ENCODE results near the gene LZTS2. TPM values are rescaled to one million over a fixed set of nuclear protein-coding genes. Genes with fewer than 3 reads are reported as not detected.

LZTS2 gene
- polyA plus RNA-seq, 1 of the 3 experiments (the other 2 are of a cell fraction) = 50.6 TPM

GRCh38 chr10:101035314-101035713 is 35.7 kb downstream of the LZTS2 start (continued):
- TF ChIP-seq RFX5 (IDR thresholded peaks at IDR 0.05; ENCODE audit: low read length) = no peak
- no peak for TF ChIP-seq MEF2A (IDR thresholded peaks at IDR 0.05; ENCODE audit: borderline replicate concordance, low read depth)
- TF ChIP-seq MXI1 (IDR thresholded peaks at IDR 0.05; ENCODE audit: low read depth, low read length) = no peak
- TF ChIP-seq, protein P1, sequence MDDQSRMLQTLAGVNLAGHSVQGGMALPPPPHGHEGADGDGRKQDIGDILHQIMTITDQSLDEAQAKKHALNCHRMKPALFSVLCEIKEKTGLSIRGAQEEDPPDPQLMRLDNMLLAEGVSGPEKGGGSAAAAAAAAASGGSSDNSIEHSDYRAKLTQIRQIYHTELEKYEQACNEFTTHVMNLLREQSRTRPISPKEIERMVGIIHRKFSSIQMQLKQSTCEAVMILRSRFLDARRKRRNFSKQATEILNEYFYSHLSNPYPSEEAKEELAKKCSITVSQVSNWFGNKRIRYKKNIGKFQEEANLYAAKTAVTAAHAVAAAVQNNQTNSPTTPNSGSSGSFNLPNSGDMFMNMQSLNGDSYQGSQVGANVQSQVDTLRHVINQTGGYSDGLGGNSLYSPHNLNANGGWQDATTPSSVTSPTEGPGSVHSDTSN (IDR thresholded peaks at IDR 0.05) = no peak
- TF ChIP-seq ELF1 (IDR thresholded peaks at IDR 0.05) = no peak

DNA sequence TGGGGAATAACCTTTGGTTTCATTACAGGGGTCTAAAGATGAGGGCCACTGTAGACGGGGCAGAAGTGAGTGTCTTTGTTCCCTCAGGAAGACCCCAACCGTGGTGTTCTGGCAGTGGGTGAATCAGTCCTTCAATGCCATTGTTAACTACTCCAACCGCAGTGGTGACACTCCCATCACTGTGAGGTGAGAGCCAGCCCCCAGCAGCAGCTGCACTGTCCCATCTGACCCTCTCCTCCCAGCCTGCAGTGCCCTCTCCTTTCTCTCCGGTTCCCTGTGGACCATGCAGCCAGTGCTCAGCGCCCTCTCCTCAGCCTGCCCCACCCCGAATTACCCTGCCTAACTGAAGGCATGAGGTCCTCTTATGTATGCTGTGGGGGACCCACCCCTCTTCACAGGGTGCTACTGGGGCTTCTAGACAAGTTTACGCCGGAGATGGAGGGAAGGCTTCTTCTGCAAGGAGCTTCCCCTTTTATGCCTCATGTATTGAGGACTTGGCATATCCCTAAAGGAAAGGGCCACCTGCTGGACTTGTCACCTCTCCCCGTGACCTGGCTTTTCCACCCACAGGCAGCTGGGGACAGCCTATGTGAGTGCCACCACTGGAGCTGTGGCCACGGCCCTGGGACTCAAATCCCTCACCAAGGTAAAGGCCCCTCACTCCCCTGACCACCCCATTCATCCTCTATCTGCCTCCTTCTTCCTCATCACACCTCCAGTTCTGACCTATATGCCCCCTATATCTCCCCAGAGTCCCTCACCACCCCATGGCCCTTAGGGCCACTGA is 36.5 kb downstream of the LZTS2 start:
- ChIA-PET POLR2A (no interaction called here), CTCF (interaction anchor here (0.8 to 15.0 kb wide), 11 partner anchors 10 to 106 kb away, joined by 3 to 198 read pairs (median 4); no protein-coding TSS in a partner anchor)
- Histone ChIP-seq H3K9me2 (no peaks in the 10 kb centered on the region), H3K27me3 (ENCODE audit: insufficient read depth) (no peaks in the 10 kb centered on the region), H3K36me3 (replicated peaks in 1 of 2; ENCODE audit: control insufficient read depth in 1 of 2, insufficient read depth in 2 of 2, low read length in 1 of 2) (peaks cover 38 to 53% of the 10 kb centered on the region in 2 experiments), H3F3A (replicated peaks; ENCODE audit: insufficient read depth) (peaks cover 40% of the 10 kb centered on the region), H3K9me3 (no peaks in the 10 kb centered on the region), H2AFZ (ENCODE audit: low read depth) (no peak overlapping the region), H3K27ac (ENCODE audit: low read depth in 2 of 2, low read length in 1 of 2) (no peak overlapping the region), H3K4me1 (ENCODE audit: control insufficient read depth in 1 of 2, insufficient read depth in 2 of 2, low read depth in 1 of 2, low read length in 1 of 2) (peaks cover 7 to 16% of the 10 kb centered on the region in 2 experiments; a peak in 2 of 4 replicates), H3K4me3 (ENCODE audit: low read depth in 2 of 2, low read length in 1 of 2) (no peak overlapping the region), H3K4me2 (no peak overlapping the region), H4K20me1 (ENCODE audit: insufficient read depth) (peaks cover 39% of the 10 kb centered on the region), H3K9ac (no peak overlapping the region), H3K79me2 (ENCODE audit: insufficient read depth) (peaks cover 47% of the 10 kb centered on the region)
- 90% methylated on average over 8 of the region's 10 CpGs for WGBS (ENCODE audit: low lambda C conversion rate)
- TF ChIP-seq CTCF (IDR thresholded peaks at IDR 0.05) = no peak
- TF ChIP-seq, protein P2, sequence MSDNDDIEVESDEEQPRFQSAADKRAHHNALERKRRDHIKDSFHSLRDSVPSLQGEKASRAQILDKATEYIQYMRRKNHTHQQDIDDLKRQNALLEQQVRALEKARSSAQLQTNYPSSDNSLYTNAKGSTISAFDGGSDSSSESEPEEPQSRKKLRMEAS (IDR thresholded peaks at IDR 0.05; ENCODE audit: low read depth) = no peak
- TF ChIP-seq MEF2A (IDR thresholded peaks at IDR 0.05; ENCODE audit: borderline replicate concordance, low read depth) = no peak
- no peak for TF ChIP-seq JUND (IDR thresholded peaks at IDR 0.05)
- TF ChIP-seq, protein P3, sequence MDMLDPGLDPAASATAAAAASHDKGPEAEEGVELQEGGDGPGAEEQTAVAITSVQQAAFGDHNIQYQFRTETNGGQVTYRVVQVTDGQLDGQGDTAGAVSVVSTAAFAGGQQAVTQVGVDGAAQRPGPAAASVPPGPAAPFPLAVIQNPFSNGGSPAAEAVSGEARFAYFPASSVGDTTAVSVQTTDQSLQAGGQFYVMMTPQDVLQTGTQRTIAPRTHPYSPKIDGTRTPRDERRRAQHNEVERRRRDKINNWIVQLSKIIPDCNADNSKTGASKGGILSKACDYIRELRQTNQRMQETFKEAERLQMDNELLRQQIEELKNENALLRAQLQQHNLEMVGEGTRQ (IDR thresholded peaks at IDR 0.05; ENCODE audit: borderline replicate concordance, low read depth, low read length) = no peak
- no peak for TF ChIP-seq RAD21 (IDR thresholded peaks at IDR 0.05; ENCODE audit: low read length)
- no peak for TF ChIP-seq ELF1 (IDR thresholded peaks at IDR 0.05)
- no peak for TF ChIP-seq FOXJ3 (CRISPR knock-in tag; IDR thresholded peaks at IDR 0.05)
- TF ChIP-seq NRF1 (IDR thresholded peaks at IDR 0.05; ENCODE audit: low read depth, low read length) = no peak
- no peak for TF ChIP-seq RXRA (IDR thresholded peaks at IDR 0.05; ENCODE audit: borderline replicate concordance, low read depth)
- TF ChIP-seq SMC3 (IDR thresholded peaks at IDR 0.05; ENCODE audit: low read depth, low read length) = no peak
- TF ChIP-seq TEAD4 (IDR thresholded peaks at IDR 0.05; ENCODE audit: borderline replicate concordance, insufficient read depth) = no peak
- no peak for TF ChIP-seq MXI1 (IDR thresholded peaks at IDR 0.05; ENCODE audit: low read depth, low read length)
- TF ChIP-seq POLR2AphosphoS5 (IDR thresholded peaks at IDR 0.05; ENCODE audit: low read depth, low read length) = no peak
- no peak for TF ChIP-seq CHD2 (IDR thresholded peaks at IDR 0.05; ENCODE audit: low read length, partially characterized antibody)
- no peak for TF ChIP-seq FOXM1 (IDR thresholded peaks at IDR 0.05; ENCODE audit: low read depth)
- no peak for TF ChIP-seq EP300 (IDR thresholded peaks at IDR 0.05; ENCODE audit: borderline replicate concordance in 1 of 2, low read depth in 1 of 2, low read length in 1 of 2)
- TF ChIP-seq, protein P4, sequence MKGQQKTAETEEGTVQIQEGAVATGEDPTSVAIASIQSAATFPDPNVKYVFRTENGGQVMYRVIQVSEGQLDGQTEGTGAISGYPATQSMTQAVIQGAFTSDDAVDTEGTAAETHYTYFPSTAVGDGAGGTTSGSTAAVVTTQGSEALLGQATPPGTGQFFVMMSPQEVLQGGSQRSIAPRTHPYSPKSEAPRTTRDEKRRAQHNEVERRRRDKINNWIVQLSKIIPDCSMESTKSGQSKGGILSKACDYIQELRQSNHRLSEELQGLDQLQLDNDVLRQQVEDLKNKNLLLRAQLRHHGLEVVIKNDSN (IDR thresholded peaks at IDR 0.05; ENCODE audit: borderline replicate concordance, low read depth) = no peak
- TF ChIP-seq, protein P5, sequence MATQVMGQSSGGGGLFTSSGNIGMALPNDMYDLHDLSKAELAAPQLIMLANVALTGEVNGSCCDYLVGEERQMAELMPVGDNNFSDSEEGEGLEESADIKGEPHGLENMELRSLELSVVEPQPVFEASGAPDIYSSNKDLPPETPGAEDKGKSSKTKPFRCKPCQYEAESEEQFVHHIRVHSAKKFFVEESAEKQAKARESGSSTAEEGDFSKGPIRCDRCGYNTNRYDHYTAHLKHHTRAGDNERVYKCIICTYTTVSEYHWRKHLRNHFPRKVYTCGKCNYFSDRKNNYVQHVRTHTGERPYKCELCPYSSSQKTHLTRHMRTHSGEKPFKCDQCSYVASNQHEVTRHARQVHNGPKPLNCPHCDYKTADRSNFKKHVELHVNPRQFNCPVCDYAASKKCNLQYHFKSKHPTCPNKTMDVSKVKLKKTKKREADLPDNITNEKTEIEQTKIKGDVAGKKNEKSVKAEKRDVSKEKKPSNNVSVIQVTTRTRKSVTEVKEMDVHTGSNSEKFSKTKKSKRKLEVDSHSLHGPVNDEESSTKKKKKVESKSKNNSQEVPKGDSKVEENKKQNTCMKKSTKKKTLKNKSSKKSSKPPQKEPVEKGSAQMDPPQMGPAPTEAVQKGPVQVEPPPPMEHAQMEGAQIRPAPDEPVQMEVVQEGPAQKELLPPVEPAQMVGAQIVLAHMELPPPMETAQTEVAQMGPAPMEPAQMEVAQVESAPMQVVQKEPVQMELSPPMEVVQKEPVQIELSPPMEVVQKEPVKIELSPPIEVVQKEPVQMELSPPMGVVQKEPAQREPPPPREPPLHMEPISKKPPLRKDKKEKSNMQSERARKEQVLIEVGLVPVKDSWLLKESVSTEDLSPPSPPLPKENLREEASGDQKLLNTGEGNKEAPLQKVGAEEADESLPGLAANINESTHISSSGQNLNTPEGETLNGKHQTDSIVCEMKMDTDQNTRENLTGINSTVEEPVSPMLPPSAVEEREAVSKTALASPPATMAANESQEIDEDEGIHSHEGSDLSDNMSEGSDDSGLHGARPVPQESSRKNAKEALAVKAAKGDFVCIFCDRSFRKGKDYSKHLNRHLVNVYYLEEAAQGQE (IDR thresholded peaks at IDR 0.05; ENCODE audit: low read depth, low read length) = no peak
- no peak for DNase-seq

Data from SK-N-SH (cell line).